Endothelial cell of umbilical vein (primary cell): Measurements from ENCODE around the gene COX5A.

Source experiments
- CTCF ChIP-seq, 2 donors: IDR thresholded peaks; 1 replicate in 1 of 2; 2 replicates in 1 of 2; pipeline ENCODE4 v1.5.1; 2011; ENCODE audit warnings: low read length in 2 of 2, mild to moderate bottlenecking in 2 of 2, moderate library complexity in 2 of 2, control low read depth in 1 of 2, inconsistent platforms in 1 of 2, low read depth in 1 of 2; ENCODE audit not compliant: insufficient read depth in 1 of 2; ENCODE audit errors: extremely low read depth in 1 of 2
- EZH2 ChIP-seq: IDR thresholded peaks from 2 replicates; pipeline ENCODE4 v1.6.1; 2012; ENCODE audit warnings: borderline replicate concordance, low read depth, mild to moderate bottlenecking, moderate library complexity, low read length, inconsistent platforms; ENCODE audit not compliant: severe bottlenecking
- FOS ChIP-seq: IDR thresholded peaks from 2 replicates; pipeline ENCODE4 v1.6.1; 2011; ENCODE audit warnings: mild to moderate bottlenecking, low read length, moderate library complexity, borderline replicate concordance; ENCODE audit not compliant: insufficient read depth
- GATA2 ChIP-seq: IDR thresholded peaks from 2 replicates; pipeline ENCODE4 v1.7.0; 2011; ENCODE audit warnings: low read depth, mild to moderate bottlenecking, moderate library complexity, mixed read lengths, low read length; ENCODE audit not compliant: insufficient read length, insufficient read depth
- JUN ChIP-seq: IDR thresholded peaks from 2 replicates; pipeline ENCODE4 v1.6.1; 2011; ENCODE audit warnings: borderline replicate concordance, low read depth; ENCODE audit not compliant: insufficient read length, insufficient read depth
- POLR2A ChIP-seq: IDR thresholded peaks from 2 replicates; pipeline ENCODE4 v1.6.1; 2012; ENCODE audit warnings: low read depth, mild to moderate bottlenecking, control low read depth, low read length
- POLR2AphosphoS5 ChIP-seq: IDR thresholded peaks from 2 replicates; pipeline ENCODE4 v1.6.1; 2012; ENCODE audit warnings: low read depth, mild to moderate bottlenecking, control low read depth, low read length, moderate library complexity; ENCODE audit not compliant: insufficient read depth

DNA sequence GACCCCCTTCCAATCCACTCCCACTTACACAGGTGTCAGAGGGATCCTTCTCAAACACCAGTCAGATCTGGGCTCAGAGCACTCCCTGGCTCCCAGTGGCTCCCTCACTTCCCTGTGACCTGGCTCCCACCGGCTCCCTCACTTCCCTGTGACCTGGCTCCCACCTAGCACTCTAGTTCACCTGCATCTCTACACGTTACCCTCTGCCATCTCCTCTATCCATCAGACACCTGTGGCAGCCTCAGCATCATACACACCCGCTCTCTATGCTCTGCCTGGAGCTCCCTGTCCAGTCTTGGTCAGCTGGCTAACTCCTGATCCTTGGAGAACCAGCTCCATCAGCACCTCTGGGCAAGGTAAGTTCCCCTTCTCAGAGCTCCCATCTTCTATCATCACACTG lies 13.1 kb upstream of the COX5A start:
- TF ChIP-seq CTCF (IDR thresholded peaks at IDR 0.05; ENCODE audit: extremely low read depth in 1 of 2, insufficient read depth in 1 of 2, low read depth in 1 of 2, low read length in 2 of 2) = no peak
- TF ChIP-seq GATA2 = no peak
- no peak for TF ChIP-seq EZH2
- no peak for TF ChIP-seq POLR2AphosphoS5
- no peak for TF ChIP-seq POLR2A
- TF ChIP-seq FOS = no peak
- TF ChIP-seq JUN = no peak
